GM18868 (cell line): Measurements from ENCODE around the gene CLCN6.

Source experiments
- ATAC-seq: cut with Tn5 transposase; IDR thresholded peaks from one replicate; pipeline ENCODE4 v1.9.1; 2021; ENCODE audit warnings: mild to moderate bottlenecking, moderate library complexity; ENCODE audit not compliant: unreplicated experiment

Gene CLCN6

DNA sequence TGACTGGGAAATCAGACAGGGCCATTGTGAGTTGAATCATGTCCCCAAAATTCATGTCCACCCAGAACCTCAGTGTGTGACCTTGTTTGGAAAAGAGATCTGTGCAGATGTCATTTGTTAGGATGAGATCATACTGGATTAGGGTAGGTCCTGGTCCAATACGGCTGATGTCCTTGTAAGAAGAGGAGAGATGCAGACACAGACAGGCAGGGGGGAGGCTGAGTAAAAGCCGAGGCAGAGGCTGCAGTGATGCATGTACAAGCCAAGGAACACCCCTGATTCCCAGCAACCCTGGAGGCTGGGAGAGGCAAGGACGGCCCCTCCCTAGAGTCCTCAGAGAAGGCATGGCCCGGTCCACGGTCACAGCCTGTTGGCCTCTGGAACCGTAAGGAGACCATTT lies 68.6 kb downstream of the CLCN6 start:
- ATAC-seq, result no peak

- no peak for ATAC-seq
These were observed 69.1 kb downstream of the CLCN6 start for GRCh38 chr1:11875094-11875493.

DNA sequence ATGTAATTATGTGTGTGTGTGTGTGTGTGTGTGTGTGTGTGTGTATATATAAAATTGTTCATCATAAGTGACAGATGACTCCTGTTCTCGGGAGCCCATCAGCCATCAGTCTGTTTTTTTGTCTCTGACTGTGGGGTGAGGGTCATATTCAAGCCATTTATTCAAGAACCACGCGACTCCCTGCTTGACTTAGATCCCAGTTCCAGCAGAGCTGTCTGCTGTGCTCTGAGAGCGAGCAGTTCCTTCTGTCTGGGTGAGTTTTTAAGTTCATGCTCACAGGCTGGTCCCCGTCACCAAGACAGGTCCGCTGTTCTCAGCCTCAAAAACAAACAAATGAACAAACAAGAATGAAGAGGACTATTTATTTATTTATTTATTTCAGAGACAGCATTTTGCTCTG lies 71.1 kb downstream of the CLCN6 start:
- ATAC-seq, result no peak

- ATAC-seq, result no peak
These were observed 72.3 kb downstream of the CLCN6 start for GRCh38 chr1:11878081-11878890.

DNA sequence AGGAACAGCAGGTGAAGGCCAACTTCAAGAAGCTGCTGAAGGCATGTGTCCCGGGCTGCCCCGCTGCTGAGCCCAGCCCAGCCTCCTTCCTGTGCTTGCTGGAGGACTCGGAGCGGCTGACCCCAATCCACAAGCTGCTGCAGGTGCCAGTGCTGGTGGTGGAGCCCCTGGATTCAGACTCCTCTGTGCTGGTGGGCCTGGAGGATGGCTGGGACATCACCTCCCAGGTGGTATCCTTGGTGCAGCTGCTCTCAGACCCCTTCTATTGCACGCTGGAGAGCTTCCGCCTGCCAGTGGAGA lies 72.8 kb downstream of the CLCN6 start:
- no peak for ATAC-seq

DNA sequence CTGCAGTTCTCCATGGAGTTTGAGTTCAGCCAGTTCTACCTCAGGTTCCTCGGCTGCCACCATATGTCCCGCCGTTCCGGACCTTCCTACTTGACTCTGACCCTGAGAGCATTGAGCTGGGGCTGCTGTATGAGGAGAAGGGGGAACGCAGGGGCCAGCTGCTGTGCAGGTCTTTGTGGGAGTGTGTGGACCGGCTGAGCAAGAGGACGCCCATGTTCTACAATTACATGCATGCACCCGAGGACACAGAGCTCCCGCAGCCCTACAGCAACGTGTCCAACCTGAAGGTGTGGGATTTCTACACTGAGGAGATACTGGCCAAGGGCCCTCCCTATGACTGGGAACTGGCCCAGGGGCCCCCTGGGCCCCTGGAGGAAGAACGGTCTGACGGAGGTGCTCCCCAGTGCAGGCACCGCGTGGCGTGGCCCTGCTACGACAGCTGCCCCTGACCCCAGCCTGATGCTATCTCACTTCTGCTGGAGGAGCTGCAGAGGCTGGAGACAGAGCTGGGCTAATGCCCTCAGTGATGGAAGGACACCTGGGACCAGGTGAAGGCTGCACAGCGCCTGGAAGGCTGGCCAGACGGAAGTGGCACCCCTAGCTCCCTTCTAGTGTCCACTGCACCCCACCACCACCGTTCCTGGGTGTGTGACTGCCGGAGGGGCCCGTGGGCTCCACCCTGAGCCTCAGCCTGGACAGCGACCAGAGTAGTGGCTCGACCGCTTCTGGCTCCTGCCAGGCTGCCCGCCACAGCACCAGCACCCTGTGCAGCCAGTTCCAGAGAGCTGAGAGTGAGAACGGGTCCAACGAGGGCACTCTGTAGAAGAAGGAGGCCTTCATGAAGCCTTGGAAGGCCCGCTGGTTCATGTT lies 73.6 kb downstream of the CLCN6 start:
- ATAC-seq, result no peak

DNA sequence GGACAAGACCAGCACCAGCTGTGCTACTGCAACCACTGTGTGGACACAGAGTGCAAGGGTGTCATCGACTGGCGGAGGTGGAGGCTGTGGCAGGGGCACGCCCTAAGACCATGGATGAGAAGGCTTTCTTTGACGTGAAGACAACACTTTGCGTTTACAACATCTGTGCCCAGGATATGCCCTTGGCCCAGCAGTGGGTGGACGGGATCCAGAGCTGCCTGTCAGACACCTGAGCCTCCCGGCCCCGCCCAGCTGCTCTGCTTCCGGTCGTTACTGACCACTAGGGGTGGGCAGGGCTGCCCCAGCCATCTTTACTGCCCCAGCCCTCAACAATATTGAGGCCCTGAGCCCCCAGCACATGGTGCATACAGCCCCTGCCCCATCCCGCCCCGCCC lies 74.2 kb downstream of the CLCN6 start:
- no peak for ATAC-seq

DNA sequence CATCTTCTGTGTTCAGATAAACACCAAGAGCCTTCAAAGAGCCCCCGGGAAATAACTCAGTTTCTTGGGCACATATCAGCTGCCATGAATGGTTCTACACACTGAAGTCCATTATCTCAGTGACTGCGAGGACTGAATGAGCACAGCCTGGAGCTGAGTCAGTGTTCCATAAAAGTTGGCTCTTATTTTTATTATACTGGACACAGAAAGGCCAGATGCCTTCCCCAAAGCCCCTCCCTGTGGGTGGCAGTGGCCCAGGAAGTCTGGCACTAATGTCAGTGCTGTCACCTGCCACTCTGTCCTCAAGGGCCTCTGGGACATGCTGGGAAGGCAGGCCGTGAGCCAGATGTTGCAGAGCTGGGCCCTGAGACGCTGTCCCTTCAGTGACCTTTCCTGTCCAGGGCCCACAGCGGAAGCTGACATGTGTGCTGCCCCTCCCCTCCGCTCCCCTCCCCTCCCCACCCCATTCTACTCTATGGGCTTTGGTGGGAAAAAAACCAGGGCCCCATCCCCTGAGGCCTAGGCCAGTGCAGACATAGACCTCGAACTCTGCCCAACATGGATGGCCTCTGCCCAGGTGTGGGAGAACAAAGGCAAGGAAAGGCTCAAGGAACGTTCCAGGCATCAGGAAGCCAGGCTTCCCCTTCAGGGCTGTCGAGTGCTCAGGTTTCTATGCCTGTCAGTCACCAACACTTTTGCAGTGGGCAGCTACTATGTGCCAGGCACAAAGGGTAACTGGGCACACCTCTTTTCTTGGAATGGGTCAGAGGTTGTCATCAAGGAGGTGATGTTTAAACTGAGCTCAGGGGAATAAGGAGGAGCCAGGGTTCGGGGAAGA lies 75.1 kb downstream of the CLCN6 start:
- no peak for ATAC-seq

- no peak for ATAC-seq
These were observed 75.9 kb downstream of the CLCN6 start for GRCh38 chr1:11881749-11882441.

DNA sequence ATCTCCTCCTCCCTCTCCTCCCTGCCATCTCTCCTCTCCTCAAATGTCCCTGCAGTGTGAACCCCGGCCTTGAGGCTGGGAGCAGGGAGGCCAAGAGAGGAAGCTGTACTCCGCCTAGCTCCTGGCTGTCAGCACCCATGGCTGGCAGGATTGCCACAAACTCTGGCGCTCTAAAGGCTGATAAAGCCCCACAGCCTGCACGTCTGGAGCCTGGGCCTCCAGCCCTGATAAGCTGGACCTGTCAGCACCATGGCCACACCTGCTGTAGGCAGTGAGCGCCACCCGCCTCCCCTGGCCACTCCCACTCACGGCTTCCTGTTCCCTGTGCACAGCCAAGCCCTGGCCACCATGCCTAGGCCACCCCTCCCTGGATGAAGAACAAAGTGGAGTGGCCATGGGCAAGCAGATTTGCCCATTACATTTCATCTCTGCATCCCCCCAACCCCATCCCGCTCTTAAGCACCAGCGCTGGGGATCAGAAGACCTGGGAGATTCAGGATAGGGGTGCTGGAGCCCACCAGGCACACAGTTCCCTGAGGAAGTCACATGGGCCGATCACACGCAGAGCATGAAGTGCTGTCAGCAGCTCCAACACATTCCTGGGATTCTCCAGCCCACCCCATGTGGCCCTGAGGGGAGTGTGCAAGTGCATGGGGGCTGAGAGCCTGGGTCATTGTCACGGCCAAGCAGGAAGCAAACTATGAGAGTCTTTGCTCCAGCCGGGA lies 77.0 kb downstream of the CLCN6 start:
- no peak for ATAC-seq

- no peak for ATAC-seq
These were observed 79.9 kb downstream of the CLCN6 start for GRCh38 chr1:11885916-11886315.

- no peak for ATAC-seq
These were observed 81.1 kb downstream of the CLCN6 start for GRCh38 chr1:11886986-11887665.

DNA sequence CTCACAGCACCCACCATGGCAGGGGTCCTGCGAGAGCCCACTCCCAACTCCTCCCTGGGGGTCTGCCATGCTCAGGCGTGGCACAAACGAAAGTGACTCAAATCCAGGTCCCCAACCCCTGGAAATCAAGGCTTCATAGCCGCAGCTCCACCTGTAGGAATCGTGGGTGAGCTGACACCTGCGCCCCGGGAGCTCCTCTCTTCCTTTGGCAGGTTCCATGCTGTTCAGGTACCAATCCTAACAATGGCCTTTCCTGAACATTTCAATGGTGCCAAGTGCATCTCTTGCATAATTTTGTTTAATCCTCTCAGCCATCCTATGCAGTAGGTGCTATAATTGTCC lies 81.6 kb downstream of the CLCN6 start:
- ATAC-seq, result no peak

DNA sequence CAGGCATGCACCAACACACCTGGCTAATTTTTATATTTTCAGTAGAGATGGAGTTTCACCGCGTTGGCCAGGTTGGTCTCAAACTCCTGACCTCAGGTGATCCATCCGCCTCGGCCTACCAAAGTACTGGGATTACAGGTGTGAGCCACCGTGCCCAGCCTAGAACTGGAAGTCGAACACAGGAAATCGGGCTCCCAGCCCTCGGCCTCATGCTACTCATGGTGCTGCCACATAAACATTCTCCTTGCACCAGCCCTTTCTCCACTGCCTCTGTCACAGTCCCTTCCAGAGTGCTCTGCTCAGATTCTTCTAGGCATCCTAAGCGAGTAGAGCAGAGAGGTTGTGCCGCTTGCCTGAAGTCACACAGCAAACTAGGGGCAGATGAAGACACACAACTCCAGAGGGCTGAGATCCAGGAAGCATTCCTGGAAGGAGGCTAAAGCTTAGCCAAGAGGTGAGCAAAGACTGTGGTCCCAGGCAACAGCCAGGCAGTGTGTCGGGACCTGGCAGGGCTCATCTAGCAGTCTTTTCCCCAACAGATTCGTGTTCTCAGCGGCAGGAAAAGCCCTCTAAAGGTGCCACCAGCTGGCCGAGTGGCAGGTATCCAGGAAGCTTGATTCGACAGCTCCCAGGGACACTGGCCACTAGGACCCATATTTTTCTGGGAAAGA lies 82.3 kb downstream of the CLCN6 start:
- no peak for ATAC-seq

GRCh38 chr1:11888877-11889208 lies 82.9 kb downstream of the CLCN6 start:
- no peak for ATAC-seq

- no peak for ATAC-seq
These were observed 85.6 kb downstream of the CLCN6 start for GRCh38 chr1:11891433-11892186.
